Measurements from ENCODE around the gene RPS18.
"Not testable (repeated sequence)": the region's sequence is repeated elsewhere in the genome, so short reads cannot be mapped to it uniquely, and the experiment has no call there.

The RPS18 gene

DNA sequence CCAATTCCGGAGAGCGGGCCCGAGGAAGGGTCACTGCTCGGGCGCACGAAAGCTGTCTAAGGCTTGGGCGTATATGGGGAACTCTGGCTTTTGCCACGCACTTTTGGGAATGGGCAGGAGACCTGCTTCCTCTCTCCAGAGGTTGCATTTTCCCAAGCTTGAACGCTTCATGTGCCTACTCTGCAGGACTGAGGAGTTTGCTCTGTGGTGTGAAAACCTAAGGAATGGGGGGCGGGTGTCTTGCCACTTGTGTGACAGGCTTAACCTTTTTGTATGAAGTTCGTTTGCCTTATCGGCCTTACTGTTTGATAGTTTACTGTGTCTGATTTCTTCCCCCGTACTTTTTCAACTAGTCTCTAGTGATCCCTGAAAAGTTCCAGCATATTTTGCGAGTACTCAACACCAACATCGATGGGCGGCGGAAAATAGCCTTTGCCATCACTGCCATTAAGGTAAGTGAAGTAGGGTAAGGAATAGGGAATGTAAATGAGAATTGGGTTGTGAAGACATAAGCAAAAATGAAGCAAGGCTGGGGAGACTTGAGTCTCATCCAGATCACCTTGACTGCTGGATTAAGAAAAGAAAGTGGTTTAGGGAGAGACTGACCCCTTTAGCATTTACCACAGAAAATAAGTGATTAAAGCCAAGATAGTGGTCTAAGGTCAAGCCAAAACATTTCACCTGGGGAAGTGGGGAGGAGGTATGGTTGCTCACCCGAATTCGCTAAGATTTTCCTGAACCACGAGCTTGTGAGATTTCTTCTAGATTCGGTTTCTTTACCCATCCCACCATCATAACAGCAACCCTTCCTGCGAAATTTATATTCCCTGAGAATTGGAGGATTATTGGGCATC is 627 bp downstream of the RPS18 start:
- DNase-seq = no peak

DNA sequence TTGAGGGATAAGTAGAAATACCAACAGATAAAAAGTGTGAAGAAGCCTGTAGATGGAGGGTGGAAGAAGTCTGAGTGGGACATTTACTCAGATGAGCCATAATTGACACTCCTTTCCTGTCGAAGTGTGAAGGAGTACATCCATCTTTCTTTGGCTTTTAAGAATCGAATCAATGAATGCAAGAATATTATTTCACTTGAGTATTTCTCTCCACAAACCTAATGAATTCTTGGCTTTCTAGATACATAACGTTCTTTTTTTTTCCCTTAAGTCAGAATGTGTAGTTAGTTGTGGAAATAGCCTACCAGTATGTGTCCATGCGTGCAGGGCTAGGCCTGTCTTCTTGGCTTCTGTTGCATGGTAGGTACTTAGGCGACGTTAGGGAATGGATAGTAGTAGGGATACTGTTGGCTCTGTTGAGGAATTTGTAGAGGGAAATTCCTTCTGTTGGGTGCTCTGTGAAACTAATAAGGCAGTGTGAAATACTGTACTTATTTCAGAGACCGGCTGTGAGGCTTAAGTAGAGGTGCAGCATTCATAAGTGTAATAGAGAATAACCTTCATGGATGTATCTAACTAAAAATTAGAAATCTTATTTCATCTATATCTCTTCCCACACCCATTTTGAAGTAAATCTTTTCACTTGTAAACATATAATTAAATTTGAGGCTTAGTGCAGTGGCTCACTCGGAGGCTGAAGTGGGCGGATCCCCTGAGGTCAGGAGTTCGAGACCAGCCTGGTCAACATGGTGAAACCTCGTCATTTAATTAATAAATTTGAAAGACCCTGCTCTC is 1.5 kb downstream of the RPS18 start:
- no peak for DNase-seq

DNA sequence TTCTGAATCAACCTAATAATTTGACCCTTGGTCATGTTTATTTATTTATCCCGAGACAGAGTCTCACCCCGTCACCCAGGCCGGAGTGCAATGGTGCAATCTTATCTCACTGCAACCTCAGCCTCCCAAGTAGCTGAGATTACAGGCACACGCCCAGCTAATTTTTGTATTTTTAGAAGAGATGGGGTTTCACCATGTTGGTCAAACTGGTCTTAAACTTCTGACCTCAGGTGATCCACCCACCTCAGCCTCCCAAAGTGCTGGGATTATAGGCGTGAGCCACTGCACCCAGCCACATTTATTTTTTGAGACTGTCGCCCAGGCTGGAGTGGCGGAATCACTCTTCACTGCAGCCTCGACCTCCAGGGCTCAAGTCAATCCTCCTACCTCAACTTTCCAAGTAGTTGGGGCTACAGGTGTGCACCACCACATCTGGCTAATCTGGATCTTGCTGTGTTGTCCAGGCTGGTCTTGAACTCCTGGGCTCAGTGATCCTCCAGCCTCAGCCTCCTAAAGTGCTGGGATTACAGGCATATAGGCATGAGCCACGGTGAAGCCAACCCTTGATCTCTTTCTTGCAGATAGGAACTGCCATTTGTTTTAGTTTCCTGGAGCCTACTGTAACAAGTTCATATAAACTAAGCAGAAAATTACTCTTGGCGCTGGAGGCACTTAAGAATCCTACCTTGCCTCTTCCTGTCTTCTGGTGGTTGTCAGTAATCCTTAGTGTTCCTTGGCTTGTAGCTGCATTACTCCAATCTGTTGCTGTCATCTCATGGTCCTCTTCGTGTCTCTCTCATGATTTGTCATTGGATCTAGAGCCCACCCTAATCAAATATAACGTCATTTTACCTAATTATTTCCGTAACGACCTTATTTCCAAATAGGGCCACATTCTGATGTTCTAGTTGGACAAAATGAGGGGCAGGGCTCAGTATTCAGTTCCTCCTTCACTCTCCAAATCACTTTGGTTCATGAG is 2.3 kb downstream of the RPS18 start:
- DNase-seq = no peak

DNA sequence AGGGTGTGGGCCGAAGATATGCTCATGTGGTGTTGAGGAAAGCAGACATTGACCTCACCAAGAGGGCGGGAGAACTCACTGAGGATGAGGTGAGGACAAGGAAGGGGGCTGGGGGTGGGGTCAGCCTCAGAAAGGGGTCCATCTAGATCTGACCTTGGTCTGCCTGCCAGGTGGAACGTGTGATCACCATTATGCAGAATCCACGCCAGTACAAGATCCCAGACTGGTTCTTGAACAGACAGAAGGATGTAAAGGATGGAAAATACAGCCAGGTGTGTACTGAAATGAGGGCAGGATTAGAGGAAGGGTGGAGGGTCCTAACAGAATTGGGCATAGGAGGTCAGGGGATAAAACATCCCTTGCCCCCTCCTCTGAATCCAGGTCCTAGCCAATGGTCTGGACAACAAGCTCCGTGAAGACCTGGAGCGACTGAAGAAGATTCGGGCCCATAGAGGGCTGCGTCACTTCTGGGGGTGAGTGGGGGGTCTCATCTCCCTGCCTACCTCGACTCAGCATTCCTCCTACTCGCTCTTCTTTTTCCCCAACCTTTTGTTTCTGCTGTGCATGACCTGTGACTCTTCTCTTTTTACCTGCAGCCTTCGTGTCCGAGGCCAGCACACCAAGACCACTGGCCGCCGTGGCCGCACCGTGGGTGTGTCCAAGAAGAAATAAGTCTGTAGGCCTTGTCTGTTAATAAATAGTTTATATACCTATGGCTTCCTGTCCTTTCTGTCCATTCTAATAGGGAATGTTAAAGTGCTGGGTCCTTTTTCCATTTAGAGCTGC is 4.1 kb downstream of the RPS18 start:
- not testable (repeated sequence) for DNase-seq

DNA sequence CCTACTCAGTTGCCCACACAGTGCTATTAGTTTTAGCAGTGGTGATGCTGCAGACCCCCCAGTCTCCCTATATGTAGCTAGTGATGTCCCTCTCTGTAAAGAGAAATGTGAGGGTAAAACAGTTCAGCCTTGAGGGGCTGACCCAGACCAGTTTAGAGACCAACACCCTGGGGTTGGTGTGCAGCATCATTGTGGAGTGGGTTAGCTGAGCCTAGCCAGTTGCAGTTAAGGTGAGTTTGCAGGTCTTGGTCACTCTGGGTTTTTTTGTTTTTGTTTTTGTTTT is 4.6 kb downstream of the RPS18 start:
- no peak for DNase-seq

DNA sequence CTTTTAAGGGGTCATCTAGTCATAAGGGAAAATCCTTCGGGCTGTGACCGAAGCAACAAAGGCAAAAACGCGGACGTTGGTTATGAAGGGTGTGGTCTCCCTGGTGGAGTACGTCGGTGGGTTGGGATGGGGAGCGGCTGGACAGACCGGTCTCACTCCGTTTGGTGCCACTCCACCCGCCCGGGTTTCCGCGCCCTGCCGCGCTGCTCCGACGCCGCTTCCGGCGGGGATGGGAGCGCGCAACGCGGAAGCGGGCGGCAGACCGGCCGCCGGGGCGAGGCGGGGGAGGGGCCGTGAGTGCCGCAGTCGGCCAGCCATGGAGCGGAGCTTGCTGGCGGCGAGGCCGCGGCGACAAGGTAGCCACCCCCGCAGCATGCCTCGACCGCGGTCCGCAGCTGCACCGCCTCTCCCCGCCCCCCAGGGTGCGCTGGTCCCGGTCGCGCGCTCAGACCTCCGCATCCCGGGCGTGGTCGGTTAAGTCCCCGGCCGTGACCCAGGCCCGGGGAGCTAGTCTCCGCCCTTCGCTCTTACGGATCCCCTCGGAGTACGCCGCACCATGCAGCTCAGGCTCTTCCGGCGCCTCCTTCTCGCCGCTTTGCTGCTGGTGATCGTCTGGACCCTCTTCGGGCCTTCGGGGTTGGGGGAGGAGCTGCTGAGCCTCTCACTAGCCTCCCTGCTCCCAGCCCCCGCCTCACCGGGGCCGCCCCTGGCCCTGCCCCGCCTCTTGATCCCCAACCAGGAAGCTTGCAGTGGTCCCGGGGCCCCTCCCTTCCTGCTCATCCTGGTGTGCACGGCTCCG is 5.2 kb downstream of the RPS18 start, which contains the start of gene B3GALT4:
B3GALT4 (plus strand) TSS at position 260 of the 799 bp plus-strand sequence; CDS start at position 557, 297 bp downstream.
- DNase-seq = peak; percentile 77 to 91 (median 84)

DNA sequence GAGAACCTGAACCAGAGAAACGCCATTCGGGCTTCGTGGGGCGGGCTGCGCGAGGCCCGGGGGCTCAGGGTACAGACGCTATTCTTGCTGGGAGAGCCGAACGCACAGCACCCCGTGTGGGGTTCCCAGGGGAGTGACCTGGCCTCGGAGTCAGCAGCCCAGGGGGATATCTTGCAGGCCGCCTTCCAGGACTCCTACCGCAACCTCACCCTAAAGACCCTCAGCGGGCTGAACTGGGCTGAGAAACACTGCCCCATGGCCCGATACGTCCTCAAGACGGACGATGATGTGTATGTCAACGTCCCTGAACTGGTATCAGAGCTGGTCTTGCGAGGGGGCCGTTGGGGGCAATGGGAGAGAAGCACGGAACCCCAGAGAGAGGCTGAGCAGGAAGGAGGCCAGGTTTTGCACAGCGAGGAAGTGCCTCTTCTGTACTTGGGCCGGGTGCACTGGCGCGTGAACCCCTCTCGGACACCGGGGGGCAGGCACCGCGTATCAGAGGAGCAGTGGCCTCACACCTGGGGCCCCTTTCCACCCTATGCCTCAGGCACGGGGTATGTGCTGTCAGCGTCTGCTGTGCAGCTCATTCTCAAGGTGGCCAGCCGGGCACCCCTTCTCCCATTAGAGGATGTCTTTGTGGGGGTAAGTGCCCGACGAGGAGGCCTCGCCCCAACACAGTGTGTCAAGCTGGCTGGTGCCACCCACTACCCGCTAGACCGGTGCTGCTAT is 6.0 kb downstream of the RPS18 start:
- peak in 2 of 4 experiments; percentile 20 to 30 for DNase-seq

DNA sequence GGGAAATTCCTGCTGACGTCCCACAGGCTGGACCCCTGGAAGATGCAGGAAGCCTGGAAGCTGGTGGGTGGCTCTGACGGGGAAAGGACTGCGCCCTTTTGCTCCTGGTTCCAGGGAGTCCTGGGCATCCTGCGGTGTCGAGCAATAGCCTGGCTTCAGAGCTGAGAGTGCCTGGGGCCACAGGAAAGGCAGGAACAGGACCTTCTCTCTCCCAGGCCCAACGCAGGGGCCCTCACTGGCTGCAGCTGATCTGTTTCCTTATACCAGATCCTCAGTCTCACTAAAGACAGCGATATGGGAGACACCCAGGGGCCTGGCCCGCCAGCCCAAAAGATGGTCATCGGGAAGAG is 6.5 kb downstream of the RPS18 start:
- DNase-seq = no peak

DNA sequence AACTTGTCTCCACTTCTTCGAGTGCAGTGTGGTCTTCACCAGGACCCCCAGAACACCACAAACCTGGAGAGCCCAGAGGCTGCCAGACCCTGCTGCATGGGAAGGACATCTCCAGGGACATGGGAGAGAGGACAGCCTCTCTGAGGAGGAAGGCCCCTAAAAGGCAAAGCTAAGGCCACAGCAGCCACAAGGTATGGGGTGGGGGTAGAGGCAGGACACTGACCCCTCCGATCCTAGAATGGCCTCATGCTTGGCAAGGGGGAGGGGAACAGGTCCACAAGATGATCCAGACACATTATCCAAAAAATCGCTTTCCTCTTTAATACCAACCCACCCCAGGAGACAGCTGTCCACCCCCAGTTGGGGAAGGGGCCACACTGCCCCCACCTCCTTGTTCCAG is 6.9 kb downstream of the RPS18 start:
- no peak for DNase-seq

DNA sequence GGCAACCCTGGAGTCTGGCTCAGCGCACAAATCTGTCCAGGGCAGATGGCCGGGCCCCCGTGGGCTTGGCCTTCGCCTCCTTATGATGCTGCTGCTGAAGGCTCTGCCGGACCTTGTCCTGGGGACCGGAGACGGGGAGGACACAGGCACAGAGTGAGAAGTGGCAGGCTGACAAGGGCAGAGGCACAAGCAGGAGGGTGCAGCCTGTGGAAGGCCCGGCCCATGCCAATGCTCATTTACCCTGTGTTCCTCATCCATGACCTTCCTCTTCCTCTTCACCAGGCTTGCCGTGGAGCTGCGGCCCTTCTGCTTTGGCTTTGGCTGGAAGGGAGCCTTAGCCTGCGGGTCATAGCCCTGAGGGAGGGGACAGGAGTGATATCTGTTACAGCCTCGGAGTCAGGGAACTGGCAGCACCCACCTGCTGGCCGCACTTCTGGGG is 7.4 kb downstream of the RPS18 start:
- DNase-seq = peak in 3 of 4 experiments; percentile 17 to 58 (median 54)

DNA sequence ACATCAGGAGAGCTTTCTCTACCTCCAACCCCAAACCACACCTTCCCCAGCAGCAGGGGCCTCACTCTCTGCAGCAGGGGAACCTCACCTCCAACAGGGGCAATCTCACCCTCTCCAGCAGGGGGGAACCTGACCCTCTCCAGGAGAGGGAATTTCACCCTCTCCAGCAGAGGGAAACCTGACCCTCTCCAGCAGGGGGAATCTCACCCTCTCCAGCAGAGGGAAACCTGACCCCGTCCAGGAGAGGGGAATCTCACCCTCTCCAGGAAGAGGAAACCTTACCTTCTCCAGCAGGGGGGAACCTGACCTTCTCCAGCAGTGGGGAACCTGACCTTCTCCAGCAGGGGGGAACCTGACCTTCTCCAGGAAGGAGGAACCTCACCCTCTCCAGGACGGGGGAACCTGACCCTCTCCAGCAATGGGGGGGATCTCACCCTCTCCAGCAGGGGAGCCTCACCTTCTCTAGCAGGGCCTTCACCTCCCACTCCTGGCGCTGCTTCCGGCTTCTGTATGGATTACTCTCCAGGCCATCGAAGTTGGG is 8.2 kb downstream of the RPS18 start:
- DNase-seq = peak; percentile 48 to 71 (median 60)

DNA sequence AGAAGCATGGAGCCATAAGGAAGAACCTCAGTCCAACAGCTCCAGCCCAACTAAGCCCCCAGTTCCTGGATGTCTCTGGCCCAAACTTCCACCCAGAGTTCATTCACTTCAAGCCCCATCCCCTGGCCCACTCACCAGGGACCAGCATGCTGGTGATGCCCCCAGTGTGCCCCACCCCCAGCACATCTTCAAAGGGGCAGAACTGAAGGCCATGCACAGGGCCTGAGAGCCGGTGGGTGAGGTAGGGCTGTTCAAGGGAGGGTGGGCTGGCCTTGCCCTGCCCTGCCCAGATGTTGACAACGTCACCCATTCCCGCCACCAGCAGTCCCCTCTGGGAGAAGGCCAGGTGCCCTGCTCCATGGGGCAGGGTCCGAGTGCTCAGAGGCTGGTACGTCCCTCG is 8.7 kb downstream of the RPS18 start:
- no peak for DNase-seq

DNA sequence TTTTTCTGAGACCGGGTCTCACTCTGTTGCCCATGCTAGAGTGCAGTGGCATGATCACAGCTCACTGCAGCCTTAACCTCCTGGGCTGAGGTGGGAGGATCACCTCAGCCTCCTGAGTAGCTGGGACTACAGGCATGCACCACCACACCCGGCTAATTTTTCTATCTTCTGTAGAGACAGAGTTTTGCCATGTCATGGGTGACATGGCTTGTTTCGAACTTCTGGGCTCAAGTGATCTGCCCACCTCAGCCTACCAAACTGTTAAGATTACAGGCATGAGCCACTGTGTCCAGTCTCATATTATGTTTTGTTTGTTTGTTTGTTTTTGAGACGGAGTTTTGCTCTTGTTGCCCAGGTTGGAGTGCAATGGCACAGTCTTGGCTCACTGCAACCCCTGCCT is 13.3 kb downstream of the RPS18 start:
- DNase-seq = not testable (repeated sequence)

DNA sequence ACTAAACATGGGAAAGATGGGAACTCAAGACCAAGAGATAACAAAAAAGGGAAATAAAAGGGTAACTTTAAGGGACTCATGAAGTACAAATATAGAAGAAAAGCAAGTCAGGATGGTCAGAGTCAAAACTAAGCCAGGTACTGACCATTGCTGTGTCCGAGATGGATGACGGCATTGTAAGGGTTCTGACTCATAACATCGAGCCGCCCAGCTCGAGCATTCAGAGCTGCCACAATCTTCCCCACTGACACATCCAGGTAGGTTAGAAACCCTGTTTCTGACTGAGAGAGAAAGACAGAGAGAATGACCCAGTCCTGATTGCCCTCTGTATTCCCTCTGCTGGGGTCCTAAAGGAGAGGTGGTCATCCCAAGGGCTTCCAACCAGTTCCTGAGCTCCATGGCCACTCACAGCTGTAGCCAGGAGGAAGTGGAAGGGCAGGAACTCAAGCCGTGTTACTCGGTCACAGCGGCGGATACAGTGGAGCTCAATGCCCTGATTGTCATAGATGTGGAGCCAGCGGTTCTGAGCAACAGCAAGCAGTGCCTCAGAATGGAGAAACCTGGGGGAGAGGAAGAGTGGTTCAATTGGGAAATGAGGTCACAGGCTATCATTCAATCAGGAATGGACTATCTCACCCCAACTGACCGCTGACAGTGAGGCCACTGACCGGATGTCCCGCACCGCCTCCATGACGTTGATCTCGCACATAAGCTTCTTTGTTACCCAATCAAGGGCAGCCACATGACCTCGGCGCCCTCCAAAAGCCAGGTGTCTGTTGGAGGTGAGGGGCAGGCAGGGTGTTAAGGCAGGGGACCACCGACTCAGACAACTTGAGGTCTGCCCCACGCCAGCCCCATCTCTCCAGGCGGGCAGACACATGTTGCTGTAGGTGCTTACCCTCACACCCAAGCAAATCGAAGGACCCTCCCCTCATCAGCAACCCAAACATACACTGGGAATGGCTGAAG is 15.4 kb downstream of the RPS18 start:
- DNase-seq = no peak

DNA sequence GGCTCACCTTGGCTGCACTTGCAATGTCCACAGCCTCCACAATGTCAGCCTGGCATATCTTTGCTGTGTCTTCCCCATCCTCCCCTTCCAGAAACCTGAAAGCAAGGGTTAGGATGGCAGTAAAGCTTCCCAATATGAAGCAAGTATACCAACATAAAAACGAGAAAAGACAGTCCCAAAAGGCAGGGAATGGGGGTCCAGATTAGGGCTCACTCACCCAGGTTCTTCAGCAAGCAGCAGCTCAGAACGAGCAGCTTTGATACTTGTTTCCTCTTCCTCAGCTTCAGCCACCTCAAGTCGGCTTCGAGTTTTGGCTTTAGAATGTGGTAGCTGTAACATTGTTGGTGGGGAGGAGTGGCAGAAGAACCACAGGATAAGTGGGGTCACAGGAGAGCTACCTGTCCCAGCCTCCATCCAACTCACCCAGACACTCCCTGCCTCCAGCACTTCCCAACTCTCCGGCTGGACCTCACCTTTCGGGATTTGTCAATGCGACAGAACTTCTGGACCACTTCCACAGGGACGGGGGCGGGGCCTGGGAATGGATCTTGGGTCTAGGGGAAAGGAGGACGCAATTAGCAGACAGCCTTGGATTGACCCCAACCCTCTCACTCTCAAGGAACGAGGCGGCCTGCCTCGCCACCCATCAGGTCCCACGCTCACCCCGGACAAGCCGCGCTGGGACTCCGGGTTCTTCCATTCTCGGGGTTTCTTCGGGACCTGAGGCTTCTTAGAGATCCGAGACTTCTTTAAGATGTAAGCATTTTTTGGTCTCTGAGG is 16.5 kb downstream of the RPS18 start:
- DNase-seq = peak in 1 of 4 experiments; percentile 10

DNA sequence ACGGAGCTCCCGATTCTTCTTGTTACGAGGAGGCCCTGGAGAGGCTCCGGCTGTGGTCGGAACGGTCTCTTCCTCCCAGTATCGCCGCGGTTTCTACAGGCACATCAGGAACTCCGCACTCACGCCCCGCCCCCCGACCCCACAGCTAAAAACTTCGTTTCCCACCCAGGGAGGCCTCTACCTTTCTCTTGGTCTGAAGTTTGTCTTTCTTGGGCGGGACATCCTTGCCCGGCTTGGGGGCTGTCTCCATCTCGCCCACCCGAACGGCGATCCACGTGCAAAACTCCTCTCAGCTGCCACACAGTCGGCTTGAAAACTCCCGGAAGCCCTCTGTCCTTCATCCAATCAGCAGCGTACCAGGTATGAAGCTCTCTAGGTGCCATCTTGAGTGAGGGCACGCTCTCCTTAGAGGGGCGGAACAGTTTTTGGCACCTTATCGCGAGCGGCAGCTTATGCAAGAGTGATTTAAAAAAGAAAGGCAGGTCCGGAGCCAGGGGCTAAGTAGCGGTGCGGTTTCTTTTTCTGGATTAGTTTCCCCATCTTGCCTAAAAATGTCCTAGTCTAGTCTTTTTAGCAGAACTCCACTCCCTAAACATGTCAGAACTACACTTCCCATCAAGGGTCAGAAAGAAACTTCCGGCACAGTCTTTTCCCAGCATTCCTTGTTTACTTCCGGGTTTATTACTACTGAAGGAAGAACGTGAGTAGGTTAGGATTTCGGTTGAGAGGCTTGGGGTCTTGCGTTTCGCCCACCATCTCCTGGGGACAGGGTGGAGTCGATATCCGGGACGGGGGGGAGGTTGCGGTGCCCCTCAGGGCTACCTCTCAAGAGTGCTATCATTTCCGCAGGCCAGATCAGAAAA is 17.3 kb downstream of the RPS18 start, which contains the start of the genes PFDN6 and WDR46:
PFDN6 (plus strand) TSS at position 681 of the 863 bp plus-strand sequence. CDS start 256 bp downstream, outside the sequence.
WDR46 (minus strand) TSS at position 319 of the 863 bp plus-strand sequence; CDS start at position 250, 69 bp downstream.
- DNase-seq = peak; percentile 83 to 93 (median 90)

Data from suppressor macrophage (primary cell).